ENCODE data around the gene NRDE2. TPM values are rescaled to one million over a fixed set of nuclear protein-coding genes. Genes with fewer than 3 reads are reported as not detected.

The NRDE2 gene
- total RNA-seq, 5 donors from 2014 or later (not counting 1 experiment from before 2014, with no cell fraction given), result 20.5 to 26.7 (median 23.1) TPM

DNA sequence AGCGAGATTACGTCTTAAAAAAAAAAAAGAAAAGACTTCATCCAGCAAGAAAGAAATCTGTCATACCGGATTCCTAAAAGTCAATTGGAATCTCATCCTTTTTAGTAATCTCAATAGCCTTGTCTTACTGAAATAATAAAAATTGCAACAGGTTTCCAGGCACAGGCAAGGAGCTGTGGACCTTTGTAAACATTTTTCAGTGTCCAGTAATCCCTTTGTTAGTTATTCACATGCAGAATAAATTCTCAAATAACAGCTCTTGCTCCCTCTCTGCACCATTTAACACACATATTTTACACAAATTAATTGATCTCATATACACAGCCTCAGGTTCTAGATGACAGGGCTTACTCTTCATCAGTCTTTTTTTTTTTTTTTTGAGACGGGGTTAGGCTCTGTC, 43.1 kb upstream of the NRDE2 start:
- no peak overlapping the region for H3K4me3 ChIP-seq (ENCODE audit: control insufficient read depth in 1 of 2, extremely low read depth in 1 of 2, low read length in 1 of 2)
- ATAC-seq (replicated peaks in 1 of 4), result no peak
- H3K27ac ChIP-seq (ENCODE audit: low read length), result no peak overlapping the region
- H3K36me3 Mint-ChIP-seq, result no peaks in the 10 kb centered on the region
- POLR2A ChIA-PET, result interaction anchor here (0.6 to 0.7 kb wide), 4 partner anchors 22 to 148 kb away, joined by 3 to 6 read pairs (median 6); partner anchors contain the start of gene CALM1 (in 1 of the 2)
- H3K4me3 Mint-ChIP-seq, result no peak overlapping the region
- no peaks in the 10 kb centered on the region for H3K27me3 Mint-ChIP-seq
- CTCF ChIA-PET, result interaction anchor here in 1 of 2 donors (0.6 to 0.7 kb wide), 2 partner anchors 102 to 136 kb away, joined by 3 read pairs; no protein-coding TSS in a partner anchor
- H3K27me3 ChIP-seq (replicated peaks in 1 of 2; ENCODE audit: control insufficient read depth in 2 of 2, extremely low read depth in 1 of 2, insufficient read depth in 2 of 2, low read length in 1 of 2), result peaks cover 0 to 3% of the 10 kb centered on the region in 2 experiments
- WGBS (ENCODE audit: insufficient coverage), result 93% methylated on average over 2 of the region's 4 CpGs
- no peaks in the 10 kb centered on the region for H3K4me1 ChIP-seq (ENCODE audit: control insufficient read depth in 1 of 2, extremely low read depth in 1 of 2, insufficient read depth in 2 of 2, low read length in 2 of 2)
- no peak for DNase-seq
- no peak overlapping the region for H3K27ac Mint-ChIP-seq
- no peaks in the 10 kb centered on the region for H3K36me3 ChIP-seq (ENCODE audit: control insufficient read depth in 2 of 2, extremely low read depth in 1 of 2, insufficient read depth in 1 of 2, low read length in 1 of 2)
- H3K9me3 Mint-ChIP-seq, result no peaks in the 10 kb centered on the region
- no peaks in the 10 kb centered on the region for H3K4me1 Mint-ChIP-seq
- H3K9me3 ChIP-seq, result no peaks in the 10 kb centered on the region

DNA sequence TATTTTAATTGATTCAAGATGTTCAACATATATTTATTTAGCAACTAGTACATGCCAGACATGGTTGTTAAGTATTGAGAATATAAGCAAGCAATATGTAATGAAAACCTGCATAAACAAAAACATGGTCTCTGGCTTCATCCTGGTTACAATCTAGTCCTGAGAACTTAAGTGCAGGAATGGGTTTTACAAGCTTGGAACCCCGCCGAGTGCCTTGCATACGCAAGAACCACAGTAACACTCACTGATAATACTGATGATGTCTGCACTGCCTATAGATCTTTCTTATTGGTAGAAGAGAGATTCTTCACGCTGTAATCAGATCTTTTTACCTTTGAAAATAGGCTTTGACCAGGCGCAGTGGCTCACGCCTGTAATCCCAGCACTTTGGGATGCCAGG, 42.1 kb upstream of the NRDE2 start:
- Mint-ChIP-seq H3K4me1 (peaks cover 0 to 5% (median 3%) of the 10 kb centered on the region in 3 donors), H3K27me3 (no peaks in the 10 kb centered on the region), H3K27ac (no peak overlapping the region), H3K36me3 (no peaks in the 10 kb centered on the region), H3K9me3 (no peaks in the 10 kb centered on the region), H3K4me3 (no peak overlapping the region)
- Histone ChIP-seq H3K4me3 (ENCODE audit: control insufficient read depth in 1 of 2, extremely low read depth in 1 of 2, low read length in 1 of 2) (no peak overlapping the region), H3K27ac (ENCODE audit: low read length) (no peak overlapping the region), H3K4me1 (ENCODE audit: control insufficient read depth in 1 of 2, extremely low read depth in 1 of 2, insufficient read depth in 2 of 2, low read length in 2 of 2) (no peaks in the 10 kb centered on the region), H3K36me3 (ENCODE audit: control insufficient read depth in 2 of 2, extremely low read depth in 1 of 2, insufficient read depth in 1 of 2, low read length in 1 of 2) (no peaks in the 10 kb centered on the region), H3K9me3 (no peaks in the 10 kb centered on the region), H3K27me3 (replicated peaks in 1 of 2; ENCODE audit: control insufficient read depth in 2 of 2, extremely low read depth in 1 of 2, insufficient read depth in 2 of 2, low read length in 1 of 2) (peaks cover 0 to 3% of the 10 kb centered on the region in 2 experiments)
- CTCF ChIA-PET, result no interaction called here
- WGBS (ENCODE audit: insufficient coverage), result 93% methylated on average over 3 of the region's 6 CpGs
- DNase-seq, result no peak
- POLR2A ChIA-PET, result interaction anchor here in 1 of 2 donors (0.6 kb wide), 1 partner anchor 54 kb away, joined by 11 read pairs; no protein-coding TSS in a partner anchor
- ATAC-seq (replicated peaks in 1 of 4), result no peak

DNA sequence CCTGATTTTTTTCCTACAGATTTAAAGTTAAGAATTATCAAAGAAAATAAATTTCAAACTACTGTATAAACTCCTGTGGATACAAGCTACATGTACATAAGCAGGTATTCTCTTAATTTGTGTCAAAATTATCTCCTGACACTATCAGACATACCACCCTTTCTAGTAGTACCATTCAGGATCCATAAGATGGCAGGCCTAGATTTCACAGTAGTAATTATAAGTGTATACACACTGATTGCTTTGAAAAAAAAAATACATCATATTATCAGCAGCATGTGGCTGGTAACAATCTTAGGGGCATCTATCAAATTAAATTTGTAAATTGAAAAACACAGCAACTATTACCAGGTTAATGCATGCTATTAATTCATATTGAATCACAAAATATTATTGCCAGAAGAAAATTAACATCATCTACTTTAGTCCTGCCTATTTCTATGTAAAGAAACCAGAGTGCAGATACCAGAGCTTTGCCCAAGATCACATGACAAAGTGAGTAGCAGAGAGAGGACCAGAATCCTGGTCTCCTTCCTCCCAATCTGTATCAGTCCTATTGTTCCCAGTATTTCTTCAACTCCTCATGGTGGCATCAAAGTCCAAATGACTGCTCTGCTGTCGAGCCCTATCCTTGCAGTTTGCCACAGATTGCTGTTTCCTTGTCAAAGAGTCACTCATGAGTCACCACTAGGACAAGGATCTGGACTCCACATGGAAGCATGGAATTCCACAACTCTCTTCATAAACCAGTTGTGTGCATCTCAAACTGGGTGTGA, 37.4 kb upstream of the NRDE2 start:
- Mint-ChIP-seq H3K36me3 (no peaks in the 10 kb centered on the region), H3K4me3 (no peak overlapping the region), H3K4me1 (peaks cover 0 to 5% (median 3%) of the 10 kb centered on the region in 3 donors), H3K27ac (no peak overlapping the region), H3K9me3 (no peaks in the 10 kb centered on the region), H3K27me3 (no peaks in the 10 kb centered on the region)
- H3K27ac ChIP-seq (ENCODE audit: low read length), result no peak overlapping the region
- no CpG with 5 or more reads among the region's 1 CpG for WGBS (ENCODE audit: insufficient coverage)
- no peaks in the 10 kb centered on the region for H3K36me3 ChIP-seq (ENCODE audit: control insufficient read depth in 2 of 2, extremely low read depth in 1 of 2, insufficient read depth in 1 of 2, low read length in 1 of 2)
- no peaks in the 10 kb centered on the region for H3K4me1 ChIP-seq (ENCODE audit: control insufficient read depth in 1 of 2, extremely low read depth in 1 of 2, insufficient read depth in 2 of 2, low read length in 2 of 2)
- DNase-seq, result peak in 1 of 35 experiments; percentile 66
- no peak overlapping the region for H3K4me3 ChIP-seq (ENCODE audit: control insufficient read depth in 1 of 2, extremely low read depth in 1 of 2, low read length in 1 of 2)
- ATAC-seq (replicated peaks in 1 of 4), result peak; percentile 83 to 99 (median 90)
- CTCF ChIA-PET, result interaction anchor here (0.7 to 1.8 kb wide), 13 partner anchors 12 to 390 kb away, joined by 3 to 6 read pairs (median 4); no protein-coding TSS in a partner anchor
- POLR2A ChIA-PET, result no interaction called here
- no peaks in the 10 kb centered on the region for H3K9me3 ChIP-seq
- H3K27me3 ChIP-seq (replicated peaks in 1 of 2; ENCODE audit: control insufficient read depth in 2 of 2, extremely low read depth in 1 of 2, insufficient read depth in 2 of 2, low read length in 1 of 2), result peaks cover 0 to 6% of the 10 kb centered on the region in 2 experiments

DNA sequence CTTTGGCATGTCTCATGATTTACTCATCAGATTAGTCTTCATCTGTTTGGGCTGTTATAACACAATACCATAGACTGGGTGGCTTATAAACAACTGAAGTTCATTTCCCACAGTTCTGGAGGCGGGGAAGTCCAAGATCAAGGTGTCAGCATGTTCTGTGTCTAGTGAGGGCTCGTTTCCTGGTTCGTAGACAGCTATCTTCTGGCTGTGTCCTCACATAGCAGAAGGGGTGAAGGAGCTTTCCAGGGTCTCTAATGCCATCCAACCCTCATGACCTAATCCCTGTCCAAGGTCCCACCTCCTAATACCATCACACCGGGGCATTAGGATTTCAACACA, 30.8 kb upstream of the NRDE2 start:
- no peak for ATAC-seq (replicated peaks in 1 of 4)
- DNase-seq, result no peak
- ChIA-PET CTCF (no interaction called here), POLR2A (no interaction called here)
- WGBS (ENCODE audit: insufficient coverage), result 76% methylated on average over 3 of the region's 4 CpGs
- H3K27ac ChIP-seq (ENCODE audit: low read length), result no peak overlapping the region
- H3K4me3 ChIP-seq (ENCODE audit: control insufficient read depth in 1 of 2, extremely low read depth in 1 of 2, low read length in 1 of 2), result no peak overlapping the region
- Mint-ChIP-seq H3K27me3 (peaks cover 9 to 13% of the 10 kb centered on the region in 2 donors), H3K4me3 (no peak overlapping the region), H3K36me3 (no peaks in the 10 kb centered on the region), H3K27ac (no peak overlapping the region), H3K9me3 (no peaks in the 10 kb centered on the region), H3K4me1 (no peaks in the 10 kb centered on the region)
- peaks cover 0 to 23% of the 10 kb centered on the region in 2 experiments for H3K27me3 ChIP-seq (replicated peaks in 1 of 2; ENCODE audit: control insufficient read depth in 2 of 2, extremely low read depth in 1 of 2, insufficient read depth in 2 of 2, low read length in 1 of 2)
- H3K4me1 ChIP-seq (ENCODE audit: control insufficient read depth in 1 of 2, extremely low read depth in 1 of 2, insufficient read depth in 2 of 2, low read length in 2 of 2), result no peaks in the 10 kb centered on the region
- no peaks in the 10 kb centered on the region for H3K36me3 ChIP-seq (ENCODE audit: control insufficient read depth in 2 of 2, extremely low read depth in 1 of 2, insufficient read depth in 1 of 2, low read length in 1 of 2)
- no peaks in the 10 kb centered on the region for H3K9me3 ChIP-seq

DNA sequence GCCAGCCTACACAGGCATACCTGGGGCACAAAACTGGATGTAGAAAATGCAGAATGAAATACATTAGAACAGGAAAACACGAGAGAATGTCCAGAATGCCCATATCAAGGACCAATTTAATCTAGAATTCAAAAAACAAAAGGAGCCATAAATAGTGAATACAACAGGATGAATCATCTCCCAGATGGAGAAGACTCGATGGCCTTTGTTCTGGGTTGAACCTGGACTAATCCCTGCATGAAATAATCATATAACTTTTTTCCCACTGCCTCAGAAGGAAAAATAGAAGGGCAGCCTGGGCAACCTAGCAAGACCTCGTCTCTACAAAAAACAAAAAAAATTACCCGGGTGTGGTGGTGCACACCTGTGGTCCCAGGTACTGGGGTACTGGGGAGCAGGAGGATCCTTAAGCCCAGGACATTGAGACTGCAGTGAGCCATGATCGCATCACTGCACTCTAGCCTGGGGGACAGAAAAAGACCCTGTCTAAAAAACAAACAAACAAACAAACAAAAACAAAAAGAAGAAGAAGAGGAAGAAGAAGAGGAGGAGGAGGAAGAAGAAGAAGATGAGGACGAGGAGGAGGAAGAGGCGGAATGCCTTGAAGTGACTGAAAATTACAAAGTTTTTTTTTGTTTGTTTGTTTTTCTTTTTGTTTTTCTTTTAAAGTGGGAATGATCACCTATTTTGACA, 30.3 kb upstream of the NRDE2 start:
- Histone ChIP-seq H3K36me3 (ENCODE audit: control insufficient read depth in 2 of 2, extremely low read depth in 1 of 2, insufficient read depth in 1 of 2, low read length in 1 of 2) (no peaks in the 10 kb centered on the region), H3K27me3 (replicated peaks in 1 of 2; ENCODE audit: control insufficient read depth in 2 of 2, extremely low read depth in 1 of 2, insufficient read depth in 2 of 2, low read length in 1 of 2) (peaks cover 0 to 23% of the 10 kb centered on the region in 2 experiments), H3K4me3 (ENCODE audit: control insufficient read depth in 1 of 2, extremely low read depth in 1 of 2, low read length in 1 of 2) (no peak overlapping the region), H3K9me3 (no peaks in the 10 kb centered on the region), H3K4me1 (ENCODE audit: control insufficient read depth in 1 of 2, extremely low read depth in 1 of 2, insufficient read depth in 2 of 2, low read length in 2 of 2) (no peaks in the 10 kb centered on the region), H3K27ac (ENCODE audit: low read length) (no peak overlapping the region)
- CTCF ChIA-PET, result interaction anchor here in 1 of 2 donors (0.6 kb wide), 1 partner anchor 232 kb away, joined by 3 read pairs; no protein-coding TSS in a partner anchor
- Mint-ChIP-seq H3K4me1 (no peaks in the 10 kb centered on the region), H3K27me3 (peaks cover 9 to 13% of the 10 kb centered on the region in 2 donors), H3K36me3 (no peaks in the 10 kb centered on the region), H3K27ac (no peak overlapping the region), H3K4me3 (no peak overlapping the region), H3K9me3 (no peaks in the 10 kb centered on the region)
- ATAC-seq (replicated peaks in 1 of 4), result no peak
- DNase-seq, result no peak
- WGBS (ENCODE audit: insufficient coverage), result 80% methylated on average over 2 of the region's 7 CpGs
- POLR2A ChIA-PET, result no interaction called here

DNA sequence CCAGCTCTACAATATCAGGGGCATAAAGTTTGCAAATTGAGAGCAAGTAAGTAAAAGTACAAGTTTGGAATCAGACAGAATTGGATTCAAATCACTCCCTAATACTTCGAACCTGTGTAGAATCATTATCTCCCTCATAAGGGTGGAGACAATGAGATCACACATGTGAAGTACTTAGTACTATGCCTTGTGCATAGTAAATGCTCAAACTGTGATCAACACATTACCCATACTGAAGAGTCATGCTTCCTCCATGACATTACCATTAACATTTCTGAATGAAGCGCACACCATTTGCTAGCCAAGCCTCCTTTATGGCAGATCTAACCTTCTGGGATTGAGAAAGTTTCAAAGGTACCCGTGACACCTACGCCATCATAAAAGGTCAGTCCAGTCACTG, 26.6 kb upstream of the NRDE2 start:
- WGBS (ENCODE audit: insufficient coverage), result 100% methylated on average over 2 of the region's 4 CpGs
- no peak for DNase-seq
- Histone ChIP-seq H3K27ac (ENCODE audit: low read length) (no peak overlapping the region), H3K4me1 (ENCODE audit: control insufficient read depth in 1 of 2, extremely low read depth in 1 of 2, insufficient read depth in 2 of 2, low read length in 2 of 2) (no peaks in the 10 kb centered on the region), H3K36me3 (ENCODE audit: control insufficient read depth in 2 of 2, extremely low read depth in 1 of 2, insufficient read depth in 1 of 2, low read length in 1 of 2) (no peaks in the 10 kb centered on the region), H3K27me3 (replicated peaks in 1 of 2; ENCODE audit: control insufficient read depth in 2 of 2, extremely low read depth in 1 of 2, insufficient read depth in 2 of 2, low read length in 1 of 2) (peaks cover 0 to 23% of the 10 kb centered on the region in 2 experiments), H3K9me3 (no peaks in the 10 kb centered on the region), H3K4me3 (ENCODE audit: control insufficient read depth in 1 of 2, extremely low read depth in 1 of 2, low read length in 1 of 2) (no peak overlapping the region)
- ChIA-PET POLR2A (interaction anchor here in 1 of 2 donors (0.6 kb wide), 1 partner anchor 15 kb away, joined by 4 read pairs; no protein-coding TSS in a partner anchor), CTCF (no interaction called here)
- no peaks in the 10 kb centered on the region for H3K4me1 Mint-ChIP-seq
- H3K9me3 Mint-ChIP-seq, result no peaks in the 10 kb centered on the region
- peaks cover 10 to 12% of the 10 kb centered on the region in 2 donors for H3K27me3 Mint-ChIP-seq
- H3K27ac Mint-ChIP-seq, result no peak overlapping the region
- no peaks in the 10 kb centered on the region for H3K36me3 Mint-ChIP-seq
- no peak for ATAC-seq (replicated peaks in 1 of 4)
- H3K4me3 Mint-ChIP-seq, result no peak overlapping the region

All from T-cell (primary cell).